ENCODE measurements around the gene HMGN1. TPM values are rescaled to one million over a fixed set of nuclear protein-coding genes. Genes with fewer than 3 reads are reported as not detected.

HMGN1 gene
- total and polyA plus RNA-seq, 8 donors, result 161 to 700 (median 674) TPM

- ATAC-seq (no peak), DNase-seq (no peak)
- Histone ChIP-seq H3K27me3 (no peaks in the 10 kb centered on the region), H3K4me3 (no peak overlapping the region), H3K4me1 (peaks cover 9 to 17% of the 10 kb centered on the region in 2 donors), H3K27ac (no peak overlapping the region), H3K9me3 (no peaks in the 10 kb centered on the region), H3K36me3 (peaks cover 3 to 50% of the 10 kb centered on the region in 2 donors)
- TF ChIP-seq CTCF (IDR thresholded peaks at IDR 0.05), result no peak
- intact Hi-C loops (cut with DNase I), result no loop called here
These were observed 41.4 kb downstream of the HMGN1 start for GRCh38 chr21:39307466-39307865.

- DNase-seq (no peak), ATAC-seq (no peak)
- no peak overlapping the region for H3K4me3 ChIP-seq
- H3K27me3 ChIP-seq, result no peaks in the 10 kb centered on the region
- intact Hi-C loops (cut with DNase I), result no loop called here
- no peak for TF ChIP-seq CTCF (IDR thresholded peaks at IDR 0.05)
- no peak overlapping the region for H3K27ac ChIP-seq
- H3K4me1 ChIP-seq, result peaks cover 0 to 4% of the 10 kb centered on the region in 2 donors
- peaks cover 0 to 7% of the 10 kb centered on the region in 2 donors for H3K9me3 ChIP-seq
- peaks cover 0 to 72% of the 10 kb centered on the region in 2 donors for H3K36me3 ChIP-seq
These were observed 48.3 kb downstream of the HMGN1 start for GRCh38 chr21:39300587-39300986.

GRCh38 chr21:39296891-39297290, 52.0 kb downstream of the HMGN1 start:
- Histone ChIP-seq H3K36me3 (peaks cover 0 to 83% of the 10 kb centered on the region in 2 donors), H3K9me3 (peaks cover 0 to 7% of the 10 kb centered on the region in 2 donors), H3K4me3 (no peak overlapping the region), H3K27me3 (no peaks in the 10 kb centered on the region), H3K27ac (no peak overlapping the region), H3K4me1 (peaks cover 0 to 4% of the 10 kb centered on the region in 2 donors)
- intact Hi-C loops (cut with DNase I), result no loop called here
- DNase-seq, result no peak
- no peak for ATAC-seq
- TF ChIP-seq CTCF (IDR thresholded peaks at IDR 0.05), result no peak

Other genes starting within 250 kb of the HMGN1 start
- gene PSMG1, start 165.6 kb downstream of the HMGN1 start, total RNA-seq, result 10 to 100 TPM; 32.4 to 41.3 TPM
- 10 to 100 TPM; 32.0 to 40.7 (median 35.3) TPM for gene PSMG1, start 165.6 kb downstream of the HMGN1 start, polyA plus RNA-seq (ENCODE audit: insufficient read length in 6 of 6)
- gene BRWD1, start 35.5 kb downstream of the HMGN1 start, total RNA-seq, result 10 to 100 TPM; 33.0 to 34.4 TPM
- 10 to 100 TPM; 45.3 to 54.3 (median 48.6) TPM for gene BRWD1, start 35.5 kb downstream of the HMGN1 start, polyA plus RNA-seq (ENCODE audit: insufficient read length in 6 of 6)
- 1 to 10 TPM; 1.7 to 2.0 TPM for gene LCA5L, start 96.7 kb upstream of the HMGN1 start, total RNA-seq
- 1 to 10 TPM; 2.5 to 6.3 (median 3.9) TPM for gene LCA5L, start 96.7 kb upstream of the HMGN1 start, polyA plus RNA-seq (ENCODE audit: insufficient read length in 6 of 6)
- 1 to 10 TPM; 3.5 to 3.6 TPM for gene SH3BGR, start 102.9 kb upstream of the HMGN1 start, total RNA-seq
- gene SH3BGR, start 102.9 kb upstream of the HMGN1 start, polyA plus RNA-seq (ENCODE audit: insufficient read length in 6 of 6), result 1 to 10 TPM; 1.6 to 4.1 (median 3.7) TPM